M059J (cell line): ENCODE results near the gene SLC43A3. TPM values are rescaled to one million over a fixed set of nuclear protein-coding genes. Genes with fewer than 3 reads are reported as not detected.
"Not testable (repeated sequence)": the region's sequence is repeated elsewhere in the genome, so short reads cannot be mapped to it uniquely, and the experiment has no call there.

ENCODE experiments used
- DNase-seq: peaks from one replicate; pipeline ENCODE4 v3.0.0-alpha.2; 2012; ENCODE audit warnings: low read depth
- total RNA-seq: library from RNA; depleted of rRNA; stranded (reverse); fragments of >200 nt; shearing (Covaris generic); gene quantifications from 2 replicates; pipeline ENCODE4 v1.2.3, GENCODE V29; 2014

The SLC43A3 gene
- total RNA-seq, 1 experiment from 2014 or later: 95.1 TPM

- DNase-seq: no peak
These were observed 32.5 kb upstream of the SLC43A3 start for GRCh38 chr11:57459164-57460021.

DNA sequence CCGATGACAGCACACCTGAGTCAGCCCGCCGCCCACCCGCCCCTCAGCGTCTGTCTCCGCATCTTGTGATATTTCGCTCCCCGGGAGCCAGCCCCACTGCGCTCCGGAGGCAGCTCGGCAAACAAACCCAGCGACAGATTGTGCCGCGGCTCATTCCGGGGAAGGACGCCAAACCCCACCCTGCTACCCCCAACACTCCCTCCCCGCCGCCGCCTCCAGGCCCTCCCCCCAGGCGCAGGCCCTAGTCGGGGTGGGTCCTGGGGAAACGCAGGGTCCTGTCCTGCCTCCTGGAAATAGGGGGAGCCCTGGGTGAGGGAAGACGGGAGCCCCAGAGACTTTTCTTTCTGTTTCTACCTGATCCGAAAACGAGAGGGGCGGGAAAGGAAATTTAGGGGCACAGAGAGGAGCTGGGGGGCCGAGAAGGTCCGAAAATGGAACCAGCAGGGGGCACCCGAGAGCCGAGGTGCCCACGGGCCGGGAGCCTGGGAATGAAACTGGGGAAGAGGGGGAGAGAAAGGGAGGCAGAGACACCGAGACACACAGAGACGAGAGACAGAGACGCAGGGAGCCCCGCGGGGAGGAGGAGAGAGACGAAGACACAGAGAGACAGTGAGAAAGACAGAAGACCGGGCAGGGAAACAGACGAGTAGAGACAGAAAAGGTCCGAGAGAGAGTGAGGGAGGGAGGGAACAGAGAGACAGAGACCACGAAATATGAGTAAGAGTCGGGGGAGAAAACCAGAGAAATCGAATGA is 31.7 kb upstream of the SLC43A3 start:
- no peak for DNase-seq

DNA sequence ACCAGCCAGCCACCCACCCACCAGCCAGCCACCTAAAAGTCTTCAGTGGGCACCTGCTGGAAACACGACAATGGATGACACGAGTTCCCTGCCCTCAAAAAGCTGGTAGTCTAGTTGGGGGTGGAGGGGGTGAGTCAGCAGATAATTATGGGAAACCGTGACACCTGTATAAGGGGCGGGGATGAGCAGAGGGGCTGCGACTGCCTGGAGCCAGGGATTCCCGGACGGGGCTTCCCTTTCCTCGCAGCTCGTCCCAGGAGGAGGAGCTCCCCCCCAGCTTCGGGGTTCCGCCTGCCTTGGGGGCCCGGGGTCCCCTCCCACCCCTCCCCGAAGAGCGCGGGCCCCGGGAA is 31.1 kb upstream of the SLC43A3 start:
- DNase-seq: peak; percentile 37

DNA sequence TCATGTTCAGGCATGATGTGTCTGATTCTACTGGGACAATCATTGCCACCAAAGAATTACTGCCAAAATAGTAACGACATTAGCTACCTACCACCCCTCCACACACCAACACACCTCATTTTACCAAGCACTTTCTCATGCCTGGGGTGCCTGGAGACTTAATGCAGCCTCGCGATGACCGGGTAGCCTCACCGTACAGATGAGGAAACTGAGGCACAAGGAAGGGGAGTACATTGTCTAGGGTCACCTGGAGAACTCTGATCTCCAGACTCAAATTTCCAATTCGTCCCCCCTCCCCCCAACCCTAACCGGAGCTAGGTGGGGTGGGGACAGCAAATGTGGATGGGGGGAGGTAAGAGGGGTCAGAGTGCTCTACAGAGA is 30.7 kb upstream of the SLC43A3 start:
- DNase-seq: no peak

DNA sequence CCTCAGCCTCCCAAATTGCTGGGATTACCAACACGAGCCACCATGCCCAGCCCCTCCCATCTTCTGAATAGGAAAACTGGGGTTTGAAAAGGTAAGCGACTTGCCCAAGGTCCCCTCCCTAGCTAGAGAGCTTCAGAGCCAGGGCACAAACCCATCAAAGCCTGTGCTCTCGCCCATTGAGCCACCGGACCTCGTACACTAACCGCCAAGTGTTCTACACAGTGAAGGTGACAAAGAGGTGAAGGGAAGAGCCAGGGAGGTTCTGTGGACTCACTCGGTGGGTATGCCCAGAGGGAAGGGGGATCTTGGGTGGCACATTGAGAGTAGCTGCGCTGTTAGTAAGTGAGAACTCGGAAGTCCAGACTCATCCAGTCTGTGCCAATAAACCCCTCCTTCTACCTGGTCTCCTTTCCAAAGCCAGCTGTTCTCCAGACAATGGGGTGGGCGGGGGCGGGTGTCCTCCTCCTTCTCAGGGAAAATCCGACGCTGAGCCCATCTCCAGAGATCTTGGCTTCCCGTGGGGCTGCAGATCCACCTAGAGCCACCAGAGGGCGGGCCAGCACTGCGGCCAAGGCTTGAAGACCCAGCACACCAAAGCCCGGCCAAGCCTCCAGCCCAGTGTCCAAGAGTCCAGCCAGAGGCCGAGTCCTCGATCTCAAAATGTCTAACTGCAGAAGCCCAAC is 30.2 kb upstream of the SLC43A3 start:
- DNase-seq: peak; percentile 87

GRCh38 chr11:57453543-57454177 is 26.7 kb upstream of the SLC43A3 start:
- no peak for DNase-seq

DNA sequence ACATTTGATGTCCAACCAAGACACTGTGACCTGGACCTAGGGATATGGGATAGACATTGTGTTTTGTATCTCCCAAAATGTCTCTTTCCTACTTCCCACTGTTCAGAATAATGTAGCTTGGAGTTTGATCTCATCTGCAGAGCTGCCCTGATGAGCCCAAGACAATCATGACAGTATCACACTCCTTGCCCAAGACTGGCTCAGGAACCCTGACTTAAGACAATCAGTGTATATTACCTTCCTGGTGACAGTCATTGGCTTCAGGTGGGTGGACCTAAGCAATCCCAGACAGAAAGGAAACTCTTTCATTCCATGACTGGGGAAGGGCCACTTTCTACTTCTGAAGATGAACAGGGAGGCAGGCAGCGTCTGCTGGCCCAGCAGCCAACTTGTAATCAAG is 19.1 kb upstream of the SLC43A3 start:
- DNase-seq: no peak

DNA sequence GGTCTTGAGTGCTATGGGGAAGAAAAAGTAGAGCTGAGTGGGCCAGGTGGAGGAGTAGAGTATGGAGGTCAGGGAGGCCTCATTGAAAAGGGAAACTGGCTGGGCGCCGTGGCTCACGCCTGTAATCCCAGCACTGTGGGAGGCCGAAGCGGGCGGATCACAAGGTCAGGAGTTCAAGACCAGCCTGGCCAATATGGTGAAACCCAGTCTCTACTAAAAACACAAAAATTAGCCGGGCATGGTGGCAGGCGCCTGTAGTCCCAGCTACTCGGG is 18.1 kb upstream of the SLC43A3 start:
- not testable (repeated sequence) for DNase-seq

DNA sequence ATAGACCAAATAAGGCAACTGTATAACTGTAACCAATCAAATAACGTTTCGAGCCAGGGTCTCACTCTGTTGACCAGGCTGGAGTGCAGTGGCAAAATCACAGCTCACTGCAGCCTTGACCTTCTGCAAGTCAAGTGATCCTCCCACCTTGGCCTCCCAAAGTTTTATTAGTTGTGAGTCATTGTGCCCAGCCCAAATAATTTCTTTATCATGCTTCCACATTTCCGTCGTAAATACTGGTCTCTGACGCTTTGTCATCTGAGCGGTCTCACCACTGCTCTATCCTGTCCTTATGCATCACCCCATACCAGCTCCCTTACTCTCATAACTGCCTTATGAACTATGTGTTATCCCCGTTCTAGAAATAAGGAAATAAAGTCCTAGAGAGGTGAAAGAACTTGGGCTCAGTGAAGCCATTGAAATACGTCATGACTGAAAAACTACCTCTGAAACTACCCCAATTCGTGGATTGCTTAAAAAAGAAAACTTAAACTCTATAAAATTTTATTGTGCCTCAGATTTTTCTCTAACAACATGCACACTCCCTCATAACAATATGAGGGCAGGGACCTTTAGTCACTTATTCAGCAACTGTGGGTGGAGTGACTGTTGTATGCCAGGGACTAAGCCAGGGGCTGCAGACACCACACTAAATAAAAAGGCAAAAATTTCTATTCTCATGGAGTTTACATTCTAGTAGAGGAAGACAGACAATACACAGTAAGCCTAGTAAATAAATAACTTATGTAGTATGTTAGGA is 17.6 kb upstream of the SLC43A3 start:
- peak; percentile 87 for DNase-seq

- no peak for DNase-seq
These were observed 14.0 kb upstream of the SLC43A3 start for GRCh38 chr11:57440744-57441414.

DNA sequence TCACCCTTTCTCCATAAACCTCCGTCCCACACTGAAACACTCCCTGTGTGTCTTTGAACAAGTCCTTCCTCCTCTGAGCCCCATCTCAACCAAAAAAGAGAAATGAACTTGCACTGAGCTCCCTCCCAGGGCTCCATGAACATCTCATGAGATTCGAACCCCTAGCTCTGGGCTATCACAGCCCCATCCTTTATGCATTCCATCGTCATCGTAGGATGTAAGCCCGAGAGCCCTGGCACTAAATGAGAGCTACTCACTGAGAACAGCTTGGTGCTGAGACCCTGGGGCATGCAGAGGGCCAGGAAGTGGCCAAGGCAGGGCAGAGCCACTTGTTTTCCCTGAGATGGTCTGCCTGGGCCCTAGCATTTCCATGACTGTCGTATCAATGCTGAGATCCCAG is 12.9 kb upstream of the SLC43A3 start:
- no peak for DNase-seq

DNA sequence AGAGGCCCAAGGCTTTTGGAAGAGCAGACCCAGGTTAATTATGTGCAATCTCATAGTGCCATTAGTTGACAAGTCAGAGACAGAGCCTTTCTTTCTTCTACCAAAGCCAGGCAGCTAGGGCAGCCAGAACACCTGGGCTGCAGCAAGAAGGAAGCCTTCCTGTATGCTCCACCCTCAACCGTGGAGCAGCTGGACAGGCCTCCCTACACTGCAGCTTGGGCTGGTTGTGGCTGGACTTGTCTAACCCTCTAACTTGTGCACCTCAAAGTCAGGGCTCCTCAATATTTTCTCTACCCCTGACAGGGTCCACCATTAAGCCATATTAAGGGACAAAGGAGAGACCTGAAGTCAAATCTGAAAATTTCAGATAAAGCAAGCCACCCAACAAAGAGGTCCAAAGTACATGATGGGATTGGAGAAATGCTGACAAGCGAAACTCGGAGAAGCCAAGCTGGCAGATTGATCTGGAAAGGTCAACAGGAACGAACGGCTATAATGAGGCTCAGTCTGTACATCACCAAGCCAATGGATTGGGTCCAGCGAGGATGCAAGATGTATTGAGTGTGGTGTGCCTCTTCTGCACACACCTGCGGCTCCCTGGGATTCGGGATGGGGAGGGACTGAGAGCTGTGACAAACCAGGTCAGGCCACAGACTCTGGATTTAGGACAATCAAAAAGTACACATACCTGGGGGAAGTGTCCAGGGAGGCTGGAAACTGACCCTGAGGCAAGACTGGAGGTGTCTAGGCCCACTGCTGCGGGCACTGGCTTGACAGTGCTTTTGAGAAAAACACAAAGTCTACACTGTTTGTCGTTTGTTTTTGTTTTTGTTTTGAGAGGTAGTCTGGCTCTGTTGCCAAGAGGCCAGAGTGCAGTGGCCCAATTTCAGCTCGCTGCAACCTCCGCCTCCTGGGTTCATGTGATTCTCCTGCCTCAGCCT is 11.7 kb upstream of the SLC43A3 start:
- no peak for DNase-seq

DNA sequence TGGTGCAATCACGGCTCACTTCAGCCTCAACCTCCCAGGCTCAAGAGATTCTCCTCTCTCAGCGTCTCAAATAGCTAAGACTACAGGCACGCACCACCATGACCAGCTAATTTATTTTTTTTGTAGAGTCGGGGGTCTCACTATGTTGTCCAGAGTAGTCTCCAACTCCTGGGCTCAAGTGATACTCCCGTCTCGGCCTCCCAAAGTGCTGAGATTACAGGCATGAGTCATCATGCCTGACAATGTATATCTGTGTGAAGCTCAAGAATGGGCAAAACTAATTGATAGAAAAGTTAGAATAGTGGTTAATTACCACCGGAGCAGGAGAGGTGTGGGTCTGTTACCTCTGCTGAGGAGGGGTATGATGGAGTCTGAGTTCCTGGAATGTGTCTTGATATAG is 9.1 kb upstream of the SLC43A3 start:
- DNase-seq: no peak

GRCh38 chr11:57434640-57435546 is 8.0 kb upstream of the SLC43A3 start:
- peak; percentile 87 for DNase-seq

DNA sequence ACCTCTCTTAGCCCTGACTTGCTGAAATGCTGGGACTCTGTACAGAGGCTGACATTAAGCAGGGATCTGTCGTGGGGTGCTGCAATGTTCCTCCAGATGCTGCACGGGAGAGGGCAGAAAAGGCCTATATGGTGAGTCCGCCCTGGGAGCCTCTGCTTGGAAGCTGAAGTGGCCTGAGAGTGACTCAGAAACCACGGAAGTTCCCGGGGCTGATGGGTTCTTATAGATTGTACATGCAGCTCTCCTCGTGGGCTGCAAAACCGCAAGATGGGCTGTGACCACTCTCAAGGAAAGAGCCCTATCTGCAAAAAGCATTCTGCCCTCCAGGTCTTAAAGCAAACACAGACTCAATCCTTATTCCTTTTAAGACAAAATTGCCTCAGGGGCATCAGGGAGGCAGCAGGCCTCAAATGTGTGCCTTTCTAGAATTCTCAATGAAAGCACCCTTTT is 5.8 kb upstream of the SLC43A3 start:
- DNase-seq: peak; percentile 89

DNA sequence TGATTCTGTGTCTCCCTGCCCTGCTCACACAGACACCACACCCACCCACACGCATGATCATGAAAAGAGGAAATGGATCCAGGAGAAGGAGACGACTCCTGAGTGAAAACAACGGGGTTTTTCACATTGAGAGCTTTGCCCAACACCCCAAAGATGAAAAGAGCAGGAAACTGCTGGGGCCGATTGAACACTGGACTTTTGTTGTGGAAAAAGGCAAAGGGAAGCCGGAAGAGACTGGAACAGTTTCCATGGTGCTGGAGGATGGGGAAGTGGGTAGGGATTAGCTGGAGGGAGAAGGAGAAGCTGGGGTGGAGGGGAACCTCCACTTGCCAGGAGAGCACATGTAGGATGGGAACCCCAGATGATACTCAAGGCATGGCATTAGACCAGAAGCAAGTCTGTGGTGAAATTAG is 5.2 kb upstream of the SLC43A3 start:
- no peak for DNase-seq

- DNase-seq: no peak
These were observed 4.0 kb upstream of the SLC43A3 start for GRCh38 chr11:57430952-57431351.

DNA sequence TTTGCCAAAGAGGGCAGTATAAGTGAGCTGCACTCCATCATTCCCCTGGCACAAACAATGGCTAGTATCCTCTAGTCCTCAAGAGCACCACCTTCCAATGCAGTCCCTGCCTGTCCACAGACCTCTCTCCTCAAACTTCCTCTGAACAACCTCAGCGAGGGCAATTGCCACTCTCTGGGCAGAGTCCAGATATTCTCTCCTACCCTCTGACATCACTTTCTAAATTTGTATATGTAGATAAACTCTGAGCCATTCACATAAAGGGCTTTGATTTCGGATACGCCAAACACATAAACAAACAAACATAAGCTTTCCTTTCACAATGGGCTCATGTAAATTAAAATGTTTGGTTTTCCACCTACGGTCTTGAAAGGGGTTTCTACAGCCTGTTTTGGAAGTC is 3.0 kb upstream of the SLC43A3 start:
- DNase-seq: no peak

DNA sequence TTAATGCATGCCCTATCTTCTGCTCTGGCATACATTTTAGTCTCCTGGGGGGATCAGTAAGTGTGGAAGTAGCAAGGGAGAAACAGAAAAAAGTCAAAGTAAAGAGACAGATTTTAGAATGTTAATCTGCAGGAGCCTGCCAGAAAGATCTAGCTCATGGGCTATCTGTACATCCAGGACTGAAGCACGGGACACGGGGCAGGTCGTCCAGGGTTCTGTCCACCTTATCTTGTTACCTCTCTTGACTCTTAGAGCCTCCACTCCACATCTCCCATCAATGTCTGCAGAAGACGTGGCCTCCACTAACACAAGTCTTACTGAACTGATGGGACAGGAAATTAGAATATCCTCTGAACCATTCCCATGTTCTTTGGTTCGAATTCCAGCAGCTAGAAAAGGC is 1.7 kb upstream of the SLC43A3 start:
- DNase-seq: no peak
